ENCODE results near the gene POFUT1.
"Not testable (repeated sequence)": the region's sequence is repeated elsewhere in the genome, so short reads cannot be mapped to it uniquely, and the experiment has no call there.

Gene POFUT1

DNA sequence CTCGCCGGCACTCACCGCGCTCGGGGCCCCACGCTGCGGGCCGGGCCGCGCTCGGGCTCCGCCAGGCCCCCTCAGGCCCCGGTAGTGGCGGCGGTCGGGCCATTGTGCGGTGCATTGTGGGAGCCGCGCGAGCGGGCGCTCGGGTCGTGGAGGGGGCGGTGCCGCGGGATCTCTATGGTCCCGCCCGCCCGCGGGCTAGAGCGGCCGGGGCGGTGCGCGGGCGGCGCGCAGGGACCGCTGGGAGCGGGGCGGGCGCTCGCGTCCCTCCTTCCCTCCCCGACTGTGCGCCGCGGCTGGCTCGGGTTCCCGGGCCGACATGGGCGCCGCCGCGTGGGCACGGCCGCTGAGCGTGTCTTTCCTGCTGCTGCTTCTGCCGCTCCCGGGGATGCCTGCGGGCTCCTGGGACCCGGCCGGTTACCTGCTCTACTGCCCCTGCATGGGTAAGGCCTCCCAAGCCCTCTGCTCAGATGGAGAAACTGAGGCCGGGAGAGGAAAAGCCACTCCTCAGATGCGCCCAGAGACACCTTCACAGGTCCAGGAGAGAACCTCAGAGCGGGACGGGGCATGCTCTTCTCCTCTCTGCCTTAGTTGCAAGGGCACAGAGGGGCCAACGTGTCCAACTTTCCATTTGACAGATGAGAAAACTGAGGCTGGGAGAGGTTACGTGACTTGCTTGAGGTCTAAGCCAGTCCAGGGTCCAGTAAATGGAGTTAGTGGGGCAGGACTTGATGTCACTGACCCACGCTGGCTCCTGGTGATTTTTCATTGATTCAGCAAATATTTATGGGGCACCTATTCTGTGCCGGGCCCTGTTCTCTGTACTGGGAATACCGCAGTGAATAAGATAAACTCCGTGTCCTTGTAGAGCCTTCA lies at the start of gene POFUT1, which contains the start of gene PLAGL2:
POFUT1 (plus strand) TSS at position 255 of the 873 bp plus-strand sequence; CDS start at position 317, 62 bp downstream.
PLAGL2 (minus strand) TSS at position 118 of the 873 bp plus-strand sequence. CDS start 5,565 bp downstream, outside the sequence.
- peak; percentile 90 for DNase-seq

DNA sequence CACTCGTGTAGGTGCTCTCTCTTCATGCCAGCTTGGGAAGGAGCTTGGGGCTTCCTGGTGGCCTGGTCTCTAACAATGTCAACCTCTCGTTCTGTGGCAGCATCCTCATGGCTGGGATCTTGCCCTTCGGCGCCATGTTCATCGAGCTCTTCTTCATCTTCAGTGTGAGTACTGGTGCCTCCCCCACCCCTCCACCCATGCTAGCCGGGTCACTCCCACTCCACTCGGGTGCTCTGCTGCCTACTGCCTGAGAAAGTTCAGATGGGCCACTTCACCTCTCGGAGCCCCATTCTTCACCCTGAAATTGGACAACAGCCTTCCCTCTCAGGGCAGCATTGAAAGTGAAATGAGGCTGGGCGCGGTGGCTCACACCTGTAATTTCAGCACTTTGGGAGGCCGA lies 49.3 kb upstream of the POFUT1 start:
- DNase-seq, result no peak

- no peak for DNase-seq
Observed at GRCh38 chr20:32158943-32159660, 48.6 kb upstream of the POFUT1 start.

- DNase-seq, result no peak
Observed at GRCh38 chr20:32159766-32160221, 47.9 kb upstream of the POFUT1 start.

DNA sequence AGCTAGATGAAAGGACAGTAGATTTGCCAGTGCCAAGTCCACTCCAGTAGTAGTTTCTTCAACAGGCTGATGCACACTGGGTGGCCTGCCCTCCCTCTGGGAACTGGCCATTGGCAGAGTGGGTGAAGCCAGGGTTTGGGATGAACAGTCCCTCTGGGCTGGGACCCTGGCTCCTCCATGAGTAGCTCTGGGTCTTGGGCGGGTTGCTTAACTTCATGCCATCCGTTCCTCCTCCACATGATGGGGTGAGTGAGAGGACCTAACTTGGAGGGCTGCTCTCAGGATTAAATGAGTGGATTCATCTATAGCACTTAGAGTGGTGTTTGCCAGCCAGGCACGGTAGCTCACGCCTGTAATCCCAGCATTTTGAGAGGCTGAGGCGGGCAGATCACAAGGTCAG lies 47.3 kb upstream of the POFUT1 start:
- no peak for DNase-seq

GRCh38 chr20:32162351-32162750 lies 45.3 kb upstream of the POFUT1 start:
- no peak for DNase-seq

DNA sequence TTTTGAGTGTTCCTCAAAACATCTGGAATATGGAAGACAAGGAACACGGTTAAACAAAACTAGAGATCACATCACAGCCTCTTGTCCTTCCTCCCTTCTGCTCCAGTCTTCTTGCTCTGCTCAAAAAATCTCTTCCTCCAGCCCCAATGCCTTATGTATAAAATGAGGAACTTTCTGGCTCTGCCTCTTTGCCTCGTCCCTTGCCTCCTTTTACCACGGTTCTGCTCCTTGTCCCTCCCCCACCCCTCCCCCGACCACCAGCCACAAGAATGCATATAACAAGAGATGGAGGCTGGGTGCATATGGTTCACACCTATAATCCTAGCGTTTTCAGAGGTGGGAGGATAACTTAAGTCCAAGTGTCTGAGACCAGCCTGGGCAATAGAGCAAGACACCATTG lies 43.7 kb upstream of the POFUT1 start:
- no peak for DNase-seq

- no peak for DNase-seq
Observed at GRCh38 chr20:32164984-32165735, 42.5 kb upstream of the POFUT1 start.

- no peak for DNase-seq
Observed at GRCh38 chr20:32165836-32166545, 41.7 kb upstream of the POFUT1 start.

DNA sequence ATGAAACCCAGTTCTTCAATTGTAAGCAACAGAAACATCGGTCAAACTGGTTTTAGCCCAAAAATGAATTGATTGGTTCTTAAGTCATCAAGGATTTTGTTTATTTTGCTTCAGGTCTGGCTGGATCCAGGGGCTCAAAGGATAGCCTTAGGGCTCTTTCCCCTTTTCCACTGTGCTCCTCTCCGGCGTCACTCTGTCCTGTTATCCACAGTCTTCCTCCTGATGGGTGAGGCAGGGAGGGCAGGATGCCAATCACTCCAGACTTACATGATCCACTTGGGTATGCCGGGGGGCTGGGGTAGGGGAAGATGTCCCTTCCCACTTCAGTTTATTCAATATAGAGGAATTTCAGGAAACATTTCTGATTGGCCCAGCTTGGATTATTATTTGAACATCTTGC lies 40.1 kb upstream of the POFUT1 start:
- DNase-seq, result no peak

- no peak for DNase-seq
Observed at GRCh38 chr20:32168184-32168910, 39.3 kb upstream of the POFUT1 start.

DNA sequence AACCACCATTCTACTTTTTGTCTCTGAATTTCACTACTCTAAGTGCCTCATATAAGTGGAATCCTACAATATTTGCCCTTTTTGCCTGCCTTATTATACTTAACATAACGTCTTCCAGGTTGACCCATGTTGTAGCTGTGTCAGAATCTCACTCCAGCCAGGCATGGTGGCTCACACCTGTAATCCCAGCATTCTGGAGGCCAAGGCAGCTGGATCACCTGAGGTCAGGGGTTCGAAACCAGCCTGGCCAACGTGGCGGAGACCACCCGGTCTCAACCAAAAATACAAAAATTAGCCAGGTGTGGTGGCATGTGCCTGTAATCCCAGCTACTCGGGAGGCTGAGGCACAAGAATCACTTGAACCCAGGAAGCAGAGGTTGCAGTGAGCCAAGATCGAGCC lies 30.0 kb upstream of the POFUT1 start:
- not testable (repeated sequence) for DNase-seq

DNA sequence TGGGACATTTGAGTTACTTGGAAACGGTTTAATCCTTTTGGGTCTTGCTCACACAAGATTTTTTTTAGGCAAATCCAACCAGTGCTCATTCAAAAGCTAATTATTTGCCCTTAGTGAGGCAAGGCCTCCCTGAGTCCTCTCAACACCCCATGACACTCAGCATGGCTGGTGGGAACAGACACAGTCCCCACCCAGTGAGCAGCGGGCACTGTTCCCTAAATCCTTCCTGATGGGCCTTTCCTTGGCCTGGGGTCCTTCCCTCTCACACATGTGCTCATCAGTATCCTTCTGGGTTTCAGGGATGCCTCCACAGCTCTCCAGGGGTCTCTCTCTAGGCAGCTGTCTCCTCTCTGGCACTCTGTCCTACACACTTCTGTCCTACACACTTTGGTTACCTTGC lies 28.2 kb upstream of the POFUT1 start:
- no peak for DNase-seq

DNA sequence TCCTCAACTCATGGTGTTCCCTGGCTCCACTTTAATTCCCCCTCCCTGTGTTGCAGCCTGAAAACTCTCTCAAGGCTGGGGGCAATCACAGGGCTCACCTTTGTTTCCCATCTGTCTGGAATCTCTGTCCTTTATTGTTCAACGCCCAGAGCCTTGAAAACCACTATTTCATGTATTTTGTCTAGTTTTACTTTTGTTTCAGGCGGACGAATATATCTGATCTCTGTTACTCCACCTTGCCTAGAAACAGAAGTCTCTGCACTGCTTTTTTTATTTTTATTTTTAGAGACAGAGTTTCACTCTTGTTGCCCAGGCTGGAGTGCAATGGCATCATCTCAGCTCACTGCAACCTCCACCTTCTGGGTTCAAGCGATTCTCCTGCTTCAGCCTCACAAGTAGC lies 27.7 kb upstream of the POFUT1 start:
- no peak for DNase-seq

GRCh38 chr20:32181606-32182005 lies 26.1 kb upstream of the POFUT1 start:
- DNase-seq, result no peak

DNA sequence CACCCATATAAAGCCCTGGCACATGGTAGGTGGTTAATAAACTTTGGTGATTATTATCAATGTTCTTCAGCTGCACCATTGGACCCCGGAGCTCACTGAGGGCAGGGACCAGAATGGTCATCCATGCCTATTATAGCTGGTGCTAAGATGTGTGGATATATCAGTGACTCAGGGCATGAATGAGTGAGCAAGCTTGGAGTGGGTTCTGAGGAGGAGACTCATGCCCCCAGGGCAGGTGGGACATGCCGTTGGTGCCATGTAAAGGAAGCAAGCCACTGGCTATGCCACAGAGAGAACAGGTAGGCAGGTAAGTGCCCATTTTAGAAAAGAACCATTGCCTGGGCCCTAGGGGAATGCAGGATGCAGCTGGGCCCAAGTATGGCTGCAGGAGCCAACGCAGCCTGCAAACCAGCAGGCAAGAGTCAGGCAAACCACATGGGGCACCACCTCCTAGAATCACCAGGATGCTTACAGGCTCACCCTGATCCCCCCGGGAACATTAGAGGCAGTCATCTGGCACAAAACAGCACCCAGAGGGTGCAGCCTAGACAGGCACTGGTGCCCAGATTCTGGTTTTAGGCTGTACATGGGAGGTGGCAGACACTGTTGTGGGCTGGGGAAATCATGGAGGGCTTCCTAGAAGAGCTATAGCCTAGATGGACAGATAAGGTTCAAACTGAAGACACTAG lies 23.6 kb upstream of the POFUT1 start:
- no peak for DNase-seq

DNA sequence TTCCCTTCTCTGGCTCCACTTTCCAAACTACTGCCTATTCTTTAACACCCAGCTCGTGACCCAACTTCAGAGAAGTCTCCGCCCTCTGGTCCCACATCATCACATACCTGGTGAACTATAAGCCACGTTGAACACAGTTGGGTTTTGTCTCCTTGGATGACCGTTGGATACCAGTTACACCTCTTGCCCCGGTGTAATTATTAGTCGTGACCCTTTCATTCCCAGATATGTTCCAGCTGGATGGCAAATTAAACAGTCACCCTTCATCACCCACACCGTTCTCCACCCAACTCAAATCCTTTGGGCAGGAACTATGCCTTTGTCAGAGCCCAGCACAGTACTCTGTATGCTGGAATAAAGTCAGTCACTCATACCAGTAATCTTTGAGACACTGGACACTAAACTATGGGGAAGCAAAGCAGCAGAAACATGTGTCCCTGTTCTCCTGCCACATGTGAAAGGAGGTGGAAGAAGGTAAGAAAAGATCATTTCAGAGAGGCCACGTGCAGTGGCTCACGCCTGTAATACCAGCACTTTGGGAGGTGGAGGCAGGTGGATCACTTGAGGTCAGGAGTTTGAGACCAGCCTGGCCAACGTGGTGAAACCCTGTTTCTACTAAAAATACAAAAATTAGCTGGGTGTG lies 22.6 kb upstream of the POFUT1 start:
- no peak for DNase-seq

GRCh38 chr20:32186506-32186905 lies 21.2 kb upstream of the POFUT1 start:
- no peak for DNase-seq

- DNase-seq, result no peak
Observed at GRCh38 chr20:32188376-32189122, 19.1 kb upstream of the POFUT1 start.

DNA sequence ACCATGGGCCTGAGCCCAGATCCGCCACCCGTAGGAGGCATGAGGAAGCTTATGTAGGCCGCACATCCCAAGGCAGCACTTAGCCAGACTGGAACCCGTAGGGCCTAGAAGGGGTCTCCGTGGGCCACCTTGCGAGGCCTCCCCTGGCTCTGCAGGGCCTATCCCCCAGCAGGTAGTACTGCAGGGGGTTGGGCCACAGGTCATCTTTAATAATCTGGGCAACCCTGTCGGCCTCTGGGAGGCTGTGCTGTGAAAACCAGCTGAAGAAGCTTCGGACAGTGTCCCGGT lies 18.6 kb upstream of the POFUT1 start:
- DNase-seq, result no peak

All from activated CD8-positive, alpha-beta memory T cell treated with anti-CD3 and anti-CD28 coated beads, Interleukin-2, amount 50 U/mL, for 4 hours (primary cell).